ENCODE measurements around the gene SLC38A1.

DNA sequence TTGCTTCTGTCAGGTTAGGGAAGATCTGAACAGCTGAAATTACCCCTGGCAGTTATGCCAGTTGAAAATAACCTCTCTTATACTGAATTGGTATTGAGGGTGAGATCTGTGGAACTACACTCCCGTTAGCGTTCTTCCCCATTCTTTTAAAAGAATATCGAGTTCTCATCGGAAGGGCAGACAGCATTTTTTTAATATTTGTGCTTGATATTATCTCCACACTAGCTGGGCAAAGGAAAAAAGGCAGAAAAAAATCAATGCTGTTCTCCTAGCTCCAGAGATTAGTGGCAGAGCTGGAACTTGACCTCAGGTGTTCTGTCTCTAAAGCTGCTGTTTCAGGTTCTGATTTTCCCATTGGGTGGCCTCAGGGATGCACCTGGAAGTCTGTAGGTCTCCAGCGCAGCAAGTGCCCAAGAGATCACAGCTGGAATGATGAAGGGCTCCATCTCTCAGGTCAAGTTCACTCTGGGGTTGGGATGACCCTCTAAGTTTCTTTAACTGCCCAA, 67.5 kb downstream of the SLC38A1 start:
- TF ChIP-seq, protein P1, sequence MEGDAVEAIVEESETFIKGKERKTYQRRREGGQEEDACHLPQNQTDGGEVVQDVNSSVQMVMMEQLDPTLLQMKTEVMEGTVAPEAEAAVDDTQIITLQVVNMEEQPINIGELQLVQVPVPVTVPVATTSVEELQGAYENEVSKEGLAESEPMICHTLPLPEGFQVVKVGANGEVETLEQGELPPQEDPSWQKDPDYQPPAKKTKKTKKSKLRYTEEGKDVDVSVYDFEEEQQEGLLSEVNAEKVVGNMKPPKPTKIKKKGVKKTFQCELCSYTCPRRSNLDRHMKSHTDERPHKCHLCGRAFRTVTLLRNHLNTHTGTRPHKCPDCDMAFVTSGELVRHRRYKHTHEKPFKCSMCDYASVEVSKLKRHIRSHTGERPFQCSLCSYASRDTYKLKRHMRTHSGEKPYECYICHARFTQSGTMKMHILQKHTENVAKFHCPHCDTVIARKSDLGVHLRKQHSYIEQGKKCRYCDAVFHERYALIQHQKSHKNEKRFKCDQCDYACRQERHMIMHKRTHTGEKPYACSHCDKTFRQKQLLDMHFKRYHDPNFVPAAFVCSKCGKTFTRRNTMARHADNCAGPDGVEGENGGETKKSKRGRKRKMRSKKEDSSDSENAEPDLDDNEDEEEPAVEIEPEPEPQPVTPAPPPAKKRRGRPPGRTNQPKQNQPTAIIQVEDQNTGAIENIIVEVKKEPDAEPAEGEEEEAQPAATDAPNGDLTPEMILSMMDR (IDR thresholded peaks at IDR 0.05), result no peak
- no peak for TF ChIP-seq POLR2AphosphoS5 (IDR thresholded peaks at IDR 0.05; ENCODE audit: insufficient read depth in 1 of 2, low read depth in 1 of 2)
- TF ChIP-seq POLR2A (IDR thresholded peaks at IDR 0.05), result no peak

Measured in vagina (tissue), 2 donors.